H9 (cell line): ENCODE data around the gene ADGB. TPM values are rescaled to one million over a fixed set of nuclear protein-coding genes. Genes with fewer than 3 reads are reported as not detected.

Source experiments
- DNase-seq: peaks from one replicate; pipeline ENCODE4 v3.0.0-alpha.2; 2017
- H2AFZ ChIP-seq: one replicate; pipeline ENCODE4 v1.6.1; 2013; ENCODE audit warnings: mild to moderate bottlenecking, low read length, control low read depth, moderate library complexity
- H2AK5ac ChIP-seq: 2 replicates; pipeline ENCODE4 v1.6.1; 2013; ENCODE audit warnings: low read length, control low read depth, mixed read lengths; ENCODE audit not compliant: insufficient read length
- H2BK120ac ChIP-seq: one replicate; pipeline ENCODE4 v1.6.1; 2013; ENCODE audit warnings: low read depth, mild to moderate bottlenecking, low read length, control low read depth, inconsistent platforms; ENCODE audit not compliant: poor library complexity, severe bottlenecking
- H2BK12ac ChIP-seq: 2 replicates; pipeline ENCODE4 v1.6.1; 2013; ENCODE audit warnings: low read length, control low read depth, mixed read lengths, low read depth; ENCODE audit not compliant: insufficient read length
- H2BK15ac ChIP-seq: 2 replicates; pipeline ENCODE4 v1.6.1; 2013; ENCODE audit warnings: low read depth, low read length, control low read depth
- H2BK20ac ChIP-seq: one replicate; pipeline ENCODE4 v1.6.1; 2013; ENCODE audit warnings: low read depth, mild to moderate bottlenecking, low read length, control low read depth, inconsistent platforms; ENCODE audit not compliant: poor library complexity, severe bottlenecking
- H2BK5ac ChIP-seq: 2 replicates; pipeline ENCODE4 v1.6.1; 2013; ENCODE audit warnings: low read length, control low read depth, mixed read lengths; ENCODE audit not compliant: insufficient read length
- H3K14ac ChIP-seq: 2 replicates; pipeline ENCODE4 v1.6.1; 2013; ENCODE audit warnings: low read length, control low read depth; ENCODE audit not compliant: insufficient read depth
- H3K18ac ChIP-seq: 2 replicates; pipeline ENCODE4 v1.6.1; 2013; ENCODE audit warnings: low read depth, mild to moderate bottlenecking, mixed read lengths, low read length, control low read depth; ENCODE audit not compliant: insufficient read length
- H3K23ac ChIP-seq: 2 replicates; pipeline ENCODE4 v1.6.1; 2013; ENCODE audit warnings: low read length, control low read depth, mixed read lengths, low read depth; ENCODE audit not compliant: insufficient read length
- H3K23me2 ChIP-seq: 2 replicates; pipeline ENCODE4 v1.6.1; 2013; ENCODE audit warnings: low read depth, mild to moderate bottlenecking, mixed read lengths, low read length, control low read depth; ENCODE audit not compliant: insufficient read length, poor library complexity, severe bottlenecking
- H3K27ac ChIP-seq: 2 replicates; pipeline ENCODE4 v1.5.1; 2013; ENCODE audit warnings: low read length, control low read depth, mixed read lengths, low read depth; ENCODE audit not compliant: insufficient read length
- H3K27me3 ChIP-seq: 2 replicates; pipeline ENCODE4 v1.6.1; 2013; ENCODE audit warnings: low read length, control low read depth, inconsistent platforms; ENCODE audit not compliant: insufficient read depth
- H3K4ac ChIP-seq: 2 replicates; pipeline ENCODE4 v1.6.1; 2013; ENCODE audit warnings: low read depth, mild to moderate bottlenecking, control low read depth, inconsistent platforms, low read length, moderate library complexity
- H3K4me1 ChIP-seq: 2 replicates; pipeline ENCODE4 v1.6.1; 2013; ENCODE audit warnings: low read length, control low read depth, inconsistent platforms; ENCODE audit not compliant: insufficient read depth
- H3K4me2 ChIP-seq: 2 replicates; pipeline ENCODE4 v1.6.1; 2013; ENCODE audit warnings: low read length, control low read depth, mixed read lengths; ENCODE audit not compliant: insufficient read length, insufficient read depth
- H3K56ac ChIP-seq: 2 replicates; pipeline ENCODE4 v1.6.1; 2013; ENCODE audit warnings: low read depth, mild to moderate bottlenecking, mixed read lengths, low read length, control low read depth; ENCODE audit not compliant: insufficient read length
- H3K79me1 ChIP-seq: 2 replicates; pipeline ENCODE4 v1.6.1; 2013; ENCODE audit warnings: low read depth, mild to moderate bottlenecking, moderate library complexity, low read length, control low read depth, inconsistent platforms; ENCODE audit not compliant: insufficient read depth, poor library complexity, severe bottlenecking
- H3K79me2 ChIP-seq: 2 replicates; pipeline ENCODE4 v1.6.1; 2013; ENCODE audit warnings: low read length, control low read depth, inconsistent platforms; ENCODE audit not compliant: insufficient read depth
- H3K9ac ChIP-seq: 2 replicates; pipeline ENCODE4 v1.6.1; 2013; ENCODE audit warnings: low read length, control low read depth, mixed read lengths; ENCODE audit not compliant: insufficient read length; ENCODE audit errors: extremely low read depth
- H3K9me3 ChIP-seq: one replicate; pipeline ENCODE4 v1.6.1; 2013; ENCODE audit warnings: low read depth, low read length, inconsistent platforms; ENCODE audit not compliant: control insufficient read depth
- H3T11ph ChIP-seq: one replicate; pipeline ENCODE4 v1.6.1; 2013; ENCODE audit warnings: mild to moderate bottlenecking, low read length, control low read depth, inconsistent platforms
- H4K20me1 ChIP-seq: one replicate; pipeline ENCODE4 v1.6.1; 2013; ENCODE audit not compliant: control insufficient read depth, insufficient read length, insufficient read depth
- H4K5ac ChIP-seq: 2 replicates; pipeline ENCODE4 v1.6.1; 2013; ENCODE audit warnings: low read depth, mild to moderate bottlenecking, mixed read lengths, low read length, control low read depth; ENCODE audit not compliant: insufficient read length
- H4K8ac ChIP-seq: replicated peaks from 2 replicates; pipeline ENCODE4 v1.6.1; 2013; ENCODE audit warnings: low read length, control low read depth, mixed read lengths, low read depth; ENCODE audit not compliant: insufficient read length
- H4K91ac ChIP-seq: 2 replicates; pipeline ENCODE4 v1.6.1; 2013; ENCODE audit warnings: low read depth, mild to moderate bottlenecking, moderate library complexity, mixed read lengths, low read length, control low read depth; ENCODE audit not compliant: insufficient read length
- H3K27ac Mint-ChIP-seq, 3 experiments: 2 replicates in 2 of 3; 3 replicates in 1 of 3; pipeline ENCODE4 v1.8.0; 2020 to 2021; ENCODE audit warnings: mixed read lengths in 3 of 3, mild to moderate bottlenecking in 1 of 3, moderate library complexity in 1 of 3
- H3K27me3 Mint-ChIP-seq: 2 replicates; pipeline ENCODE4 v1.8.0; 2021; ENCODE audit warnings: low read depth, mild to moderate bottlenecking, moderate library complexity, mixed read lengths
- H3K36me3 Mint-ChIP-seq, 3 experiments: 2 replicates in 2 of 3; 3 replicates in 1 of 3; pipeline ENCODE4 v1.8.0; 2020 to 2021; ENCODE audit warnings: low read depth in 3 of 3, mixed read lengths in 3 of 3; ENCODE audit not compliant: insufficient read depth in 1 of 3
- H3K4me1 Mint-ChIP-seq, 2 experiments: 2 replicates each; pipeline ENCODE4 v1.8.0; 2020; ENCODE audit warnings: mixed read lengths in 2 of 2
- H3K4me3 Mint-ChIP-seq, 2 experiments: 2 replicates in 1 of 2; 3 replicates in 1 of 2; pipeline ENCODE4 v1.8.0; 2020 to 2021; ENCODE audit warnings: mild to moderate bottlenecking in 2 of 2, mixed read lengths in 2 of 2, moderate library complexity in 1 of 2
- H3K9me3 Mint-ChIP-seq, 2 experiments: 2 replicates in 1 of 2; 3 replicates in 1 of 2; pipeline ENCODE4 v1.8.0; 2020; ENCODE audit warnings: mild to moderate bottlenecking in 2 of 2, mixed read lengths in 2 of 2, moderate library complexity in 1 of 2
- WGBS: extraction: QIAGEN DNeasy Blood & Tissue Kit; methylation state at CpG from one replicate; pipeline ENCODE4 v1.1.7; 2013; ENCODE audit warnings: missing lambda C conversion rate, low lambda C conversion rate, mixed read lengths; ENCODE audit not compliant: insufficient read length; ENCODE audit errors: extremely low coverage; 5-methylcytosine and 5-hydroxymethylcytosine counted together
- total RNA-seq: library from RNA; stranded (reverse); gene quantifications from 2 replicates; pipeline ENCODE4 v1.2.1, GENCODE V29; 2021
- TF ChIP-seq, protein P1 (sequence below): fragments of 200-600 bp; sonication (generic); conservative IDR thresholded peaks from 3 replicates; pipeline ENCODE4 v1.8.0; 2021; ENCODE audit warnings: antibody characterized with exemption, mild to moderate bottlenecking

ADGB gene
- total RNA-seq, 1 experiment from 2014 or later = not detected

DNA sequence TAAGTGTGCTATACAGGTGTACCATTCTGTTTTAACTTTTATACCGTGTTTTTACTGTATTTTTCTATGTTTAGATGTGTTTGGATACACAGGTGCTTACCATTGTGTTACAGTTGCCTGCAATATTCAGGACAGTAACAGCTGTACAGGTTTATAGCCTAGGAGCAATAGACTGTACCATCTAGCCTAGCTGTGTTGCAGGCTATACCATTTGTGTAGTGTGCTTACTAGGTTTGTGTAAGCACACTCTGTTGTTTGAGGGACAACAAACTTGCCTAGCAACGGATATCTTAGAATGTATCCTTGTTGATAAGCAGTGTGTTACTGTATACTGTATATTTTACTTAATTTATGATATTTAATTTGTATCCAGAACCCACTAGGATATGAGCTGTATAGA lies 35.2 kb downstream of the ADGB start:
- Histone ChIP-seq H3T11ph (no peak overlapping the region), H3K9ac (no peak overlapping the region), H3K79me1 (no peaks in the 10 kb centered on the region), H2BK20ac (no peak overlapping the region), H4K91ac (no peak overlapping the region), H4K5ac (no peak overlapping the region), H2BK120ac (no peak overlapping the region), H2BK5ac (no peak overlapping the region), H3K27ac (no peak overlapping the region), H3K79me2 (no peaks in the 10 kb centered on the region), H3K23ac (no peak overlapping the region), H3K4me2 (no peak overlapping the region), H3K4me1 (no peaks in the 10 kb centered on the region; the same call in 1 of the 2 replicates), H3K9me3 (no peaks in the 10 kb centered on the region), H3K4ac (no peak overlapping the region), H3K56ac (no peak overlapping the region), H3K14ac (no peak overlapping the region), H3K18ac (no peak overlapping the region), H4K20me1 (no peaks in the 10 kb centered on the region), H3K23me2 (no peaks in the 10 kb centered on the region), H3K27me3 (no peaks in the 10 kb centered on the region), H2BK15ac (no peak overlapping the region), H2AFZ (no peak overlapping the region), H2AK5ac (no peak overlapping the region), H2BK12ac (no peak overlapping the region), H4K8ac (no peak overlapping the region)
- H3K4me3 Mint-ChIP-seq = no peak overlapping the region
- TF ChIP-seq, protein P1, sequence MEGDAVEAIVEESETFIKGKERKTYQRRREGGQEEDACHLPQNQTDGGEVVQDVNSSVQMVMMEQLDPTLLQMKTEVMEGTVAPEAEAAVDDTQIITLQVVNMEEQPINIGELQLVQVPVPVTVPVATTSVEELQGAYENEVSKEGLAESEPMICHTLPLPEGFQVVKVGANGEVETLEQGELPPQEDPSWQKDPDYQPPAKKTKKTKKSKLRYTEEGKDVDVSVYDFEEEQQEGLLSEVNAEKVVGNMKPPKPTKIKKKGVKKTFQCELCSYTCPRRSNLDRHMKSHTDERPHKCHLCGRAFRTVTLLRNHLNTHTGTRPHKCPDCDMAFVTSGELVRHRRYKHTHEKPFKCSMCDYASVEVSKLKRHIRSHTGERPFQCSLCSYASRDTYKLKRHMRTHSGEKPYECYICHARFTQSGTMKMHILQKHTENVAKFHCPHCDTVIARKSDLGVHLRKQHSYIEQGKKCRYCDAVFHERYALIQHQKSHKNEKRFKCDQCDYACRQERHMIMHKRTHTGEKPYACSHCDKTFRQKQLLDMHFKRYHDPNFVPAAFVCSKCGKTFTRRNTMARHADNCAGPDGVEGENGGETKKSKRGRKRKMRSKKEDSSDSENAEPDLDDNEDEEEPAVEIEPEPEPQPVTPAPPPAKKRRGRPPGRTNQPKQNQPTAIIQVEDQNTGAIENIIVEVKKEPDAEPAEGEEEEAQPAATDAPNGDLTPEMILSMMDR = no peak
- WGBS = no CpG with 5 or more reads among the region's 2 CpGs
- DNase-seq = no peak
- H3K9me3 Mint-ChIP-seq = no peaks in the 10 kb centered on the region
- H3K27me3 Mint-ChIP-seq = no peaks in the 10 kb centered on the region
- H3K27ac Mint-ChIP-seq = no peak overlapping the region
- no peaks in the 10 kb centered on the region for H3K36me3 Mint-ChIP-seq
- H3K4me1 Mint-ChIP-seq = peaks cover 4 to 5% of the 10 kb centered on the region in 2 experiments; a peak in 2 of 4 replicates
